Fibroblast of lung (primary cell): ENCODE data around the gene MGAT4C. TPM values are rescaled to one million over a fixed set of nuclear protein-coding genes. Genes with fewer than 3 reads are reported as not detected.

Source experiments
- DNase-seq, 2 donors: peaks; one replicate each; pipeline versions ENCODE4 v3.0.0 to v3.0.0-alpha.2; 2010; ENCODE audit warnings: low read depth in 2 of 2
- H2AFZ ChIP-seq: 2 replicates; pipeline ENCODE4 v1.5.1; 2012; ENCODE audit warnings: low read length, control low read depth, inconsistent platforms
- H3K27ac ChIP-seq: 2 replicates; pipeline ENCODE4 v1.5.1; 2011; ENCODE audit warnings: low read length, control low read depth; ENCODE audit not compliant: insufficient read depth
- H3K27me3 ChIP-seq: 2 replicates; pipeline ENCODE4 v1.5.1; 2011; ENCODE audit warnings: mild to moderate bottlenecking, low read length; ENCODE audit not compliant: control insufficient read depth, insufficient read depth
- H3K36me3 ChIP-seq: 2 replicates; pipeline ENCODE4 v1.5.1; 2011; ENCODE audit warnings: low read length; ENCODE audit not compliant: control insufficient read depth, insufficient read depth
- H3K4me1 ChIP-seq: 2 replicates; pipeline ENCODE4 v1.5.1; 2011; ENCODE audit warnings: low read length; ENCODE audit not compliant: control insufficient read depth, insufficient read depth; ENCODE audit errors: extremely low read depth
- H3K4me2 ChIP-seq: 2 replicates; pipeline ENCODE4 v1.5.1; 2011; ENCODE audit warnings: low read length, control low read depth; ENCODE audit not compliant: insufficient read depth; ENCODE audit errors: extremely low read depth
- H3K4me3 ChIP-seq, 4 experiments: fragments of 200-600 bp in 1 of 4; sonication (generic) in 1 of 4; replicated peaks in 1 of 4; 2 replicates each; pipeline ENCODE4 v1.5.1; 2011 to 2016; ENCODE audit warnings: low read length in 4 of 4, low read depth in 3 of 4, mild to moderate bottlenecking in 3 of 4, control low read depth in 2 of 4, inconsistent platforms in 1 of 4, mixed read lengths in 1 of 4; ENCODE audit not compliant: insufficient read depth in 1 of 4; ENCODE audit errors: control extremely low read depth in 1 of 4
- H3K79me2 ChIP-seq: 2 replicates; pipeline ENCODE4 v1.5.1; 2012; ENCODE audit warnings: mild to moderate bottlenecking, low read length, inconsistent platforms; ENCODE audit not compliant: control insufficient read depth, insufficient read depth
- H3K9ac ChIP-seq: 2 replicates; pipeline ENCODE4 v1.5.1; 2011; ENCODE audit warnings: mild to moderate bottlenecking, low read length, control low read depth; ENCODE audit not compliant: insufficient read depth
- H3K9me3 ChIP-seq: 2 replicates; pipeline ENCODE4 v1.5.1; 2012; ENCODE audit warnings: low read depth, low read length; ENCODE audit not compliant: control insufficient read depth, insufficient read depth
- H4K20me1 ChIP-seq: 2 replicates; pipeline ENCODE4 v1.5.1; 2011; ENCODE audit warnings: low read length; ENCODE audit not compliant: control insufficient read depth, insufficient read depth; ENCODE audit errors: extremely low read depth
- EZH2 ChIP-seq: IDR thresholded peaks from 2 replicates; pipeline ENCODE4 v1.5.1; 2012; ENCODE audit warnings: low read length, control low read depth, mild to moderate bottlenecking; ENCODE audit errors: missing control alignments
- polyA plus RNA-seq, 2 donors: library from polyadenylated mRNA; depleted of rRNA in 1 of 2; stranded (reverse) in 1 of 2; unstranded in 1 of 2; fragments of >200 nt; gene quantifications; 2 replicates each; pipeline ENCODE4 v1.2.1, GENCODE V29; 2011 to 2012; ENCODE audit warnings: missing spikeins in 1 of 2
- total RNA-seq: library from RNA; depleted of rRNA; stranded (reverse); fragments of >200 nt; gene quantifications from 2 replicates; pipeline ENCODE4 v1.2.1, GENCODE V29; 2014
- TF ChIP-seq, protein P1 (sequence below), 2 donors: IDR thresholded peaks in 1 of 2; conservative IDR thresholded peaks in 1 of 2; 1 replicate in 1 of 2; 2 replicates in 1 of 2; pipeline ENCODE4 v1.5.1; 2011 to 2012; ENCODE audit warnings: low read length in 2 of 2, control low read depth in 1 of 2, inconsistent platforms in 1 of 2, low read depth in 1 of 2, mild to moderate bottlenecking in 1 of 2

The MGAT4C gene
- total and polyA plus RNA-seq, 2 donors (not counting 1 experiment from before 2014, with no cell fraction given) = not detected

DNA sequence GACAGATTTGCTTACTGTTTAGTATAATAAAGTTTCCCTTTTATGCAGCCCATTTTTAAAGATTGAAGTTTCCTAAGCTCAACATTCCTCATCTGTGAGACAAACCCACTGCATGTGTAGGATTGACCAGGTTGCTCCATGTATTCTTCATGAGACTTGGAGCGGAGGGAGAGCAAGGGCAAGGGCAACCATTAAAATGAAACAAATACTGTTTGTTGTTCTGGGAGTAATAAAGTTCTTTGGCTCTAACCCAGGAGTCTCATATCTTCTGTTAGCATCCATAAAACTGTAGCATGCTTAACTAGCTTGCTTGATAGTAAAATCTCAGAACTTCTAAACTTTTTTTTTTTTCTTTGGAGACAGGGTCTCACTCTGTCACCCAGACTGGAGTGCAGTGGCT is 307.9 kb downstream of the MGAT4C start:
- H3K9me3 ChIP-seq = no peaks in the 10 kb centered on the region
- H3K4me3 ChIP-seq = no peak overlapping the region
- H3K27ac ChIP-seq = no peak overlapping the region
- no peaks in the 10 kb centered on the region for H3K27me3 ChIP-seq
- TF ChIP-seq, protein P1, sequence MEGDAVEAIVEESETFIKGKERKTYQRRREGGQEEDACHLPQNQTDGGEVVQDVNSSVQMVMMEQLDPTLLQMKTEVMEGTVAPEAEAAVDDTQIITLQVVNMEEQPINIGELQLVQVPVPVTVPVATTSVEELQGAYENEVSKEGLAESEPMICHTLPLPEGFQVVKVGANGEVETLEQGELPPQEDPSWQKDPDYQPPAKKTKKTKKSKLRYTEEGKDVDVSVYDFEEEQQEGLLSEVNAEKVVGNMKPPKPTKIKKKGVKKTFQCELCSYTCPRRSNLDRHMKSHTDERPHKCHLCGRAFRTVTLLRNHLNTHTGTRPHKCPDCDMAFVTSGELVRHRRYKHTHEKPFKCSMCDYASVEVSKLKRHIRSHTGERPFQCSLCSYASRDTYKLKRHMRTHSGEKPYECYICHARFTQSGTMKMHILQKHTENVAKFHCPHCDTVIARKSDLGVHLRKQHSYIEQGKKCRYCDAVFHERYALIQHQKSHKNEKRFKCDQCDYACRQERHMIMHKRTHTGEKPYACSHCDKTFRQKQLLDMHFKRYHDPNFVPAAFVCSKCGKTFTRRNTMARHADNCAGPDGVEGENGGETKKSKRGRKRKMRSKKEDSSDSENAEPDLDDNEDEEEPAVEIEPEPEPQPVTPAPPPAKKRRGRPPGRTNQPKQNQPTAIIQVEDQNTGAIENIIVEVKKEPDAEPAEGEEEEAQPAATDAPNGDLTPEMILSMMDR (conservative IDR thresholded peaks at IDR 0.05 in 1 of 2, IDR thresholded peaks at IDR 0.05 in 1 of 2; ENCODE audit: low read depth in 1 of 2, low read length in 2 of 2) = no peak
- no peak for TF ChIP-seq EZH2
- H3K36me3 ChIP-seq = no peaks in the 10 kb centered on the region
- no peaks in the 10 kb centered on the region for H4K20me1 ChIP-seq
- H3K4me1 ChIP-seq = no peaks in the 10 kb centered on the region
- H3K4me2 ChIP-seq = no peak overlapping the region
- no peak overlapping the region for H2AFZ ChIP-seq
- no peaks in the 10 kb centered on the region for H3K79me2 ChIP-seq
- H3K9ac ChIP-seq = no peak overlapping the region
- DNase-seq = no peak

DNA sequence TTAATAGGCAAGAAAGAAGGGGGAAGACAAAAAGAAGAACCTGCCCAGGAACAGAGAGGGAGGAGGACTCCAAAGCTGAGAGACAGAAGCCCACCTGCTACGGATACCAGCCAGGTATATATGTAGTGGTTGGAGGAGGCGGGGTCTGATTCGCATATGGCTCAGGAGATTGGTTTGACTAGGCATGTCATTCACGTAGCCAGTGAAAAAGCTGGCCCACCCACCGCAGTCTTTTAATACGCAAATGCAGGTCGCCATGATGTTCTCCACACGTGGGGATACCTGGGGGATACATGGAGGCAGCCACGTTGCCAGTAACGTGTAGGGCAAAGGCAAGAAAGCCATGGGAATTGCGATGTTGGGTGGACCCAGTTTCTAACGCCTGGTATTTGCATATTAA is 308.9 kb downstream of the MGAT4C start:
- TF ChIP-seq, protein P1 (conservative IDR thresholded peaks at IDR 0.05 in 1 of 2, IDR thresholded peaks at IDR 0.05 in 1 of 2; ENCODE audit: low read depth in 1 of 2, low read length in 2 of 2) = no peak
- TF ChIP-seq EZH2 = no peak
- no peaks in the 10 kb centered on the region for H3K27me3 ChIP-seq
- no peak overlapping the region for H2AFZ ChIP-seq
- no peak overlapping the region for H3K4me3 ChIP-seq
- H3K9me3 ChIP-seq = no peaks in the 10 kb centered on the region
- DNase-seq = no peak
- no peaks in the 10 kb centered on the region for H3K4me1 ChIP-seq
- no peak overlapping the region for H3K9ac ChIP-seq
- H3K79me2 ChIP-seq = no peaks in the 10 kb centered on the region
- no peak overlapping the region for H3K27ac ChIP-seq
- H3K4me2 ChIP-seq = no peak overlapping the region
- no peaks in the 10 kb centered on the region for H4K20me1 ChIP-seq
- no peaks in the 10 kb centered on the region for H3K36me3 ChIP-seq

DNA sequence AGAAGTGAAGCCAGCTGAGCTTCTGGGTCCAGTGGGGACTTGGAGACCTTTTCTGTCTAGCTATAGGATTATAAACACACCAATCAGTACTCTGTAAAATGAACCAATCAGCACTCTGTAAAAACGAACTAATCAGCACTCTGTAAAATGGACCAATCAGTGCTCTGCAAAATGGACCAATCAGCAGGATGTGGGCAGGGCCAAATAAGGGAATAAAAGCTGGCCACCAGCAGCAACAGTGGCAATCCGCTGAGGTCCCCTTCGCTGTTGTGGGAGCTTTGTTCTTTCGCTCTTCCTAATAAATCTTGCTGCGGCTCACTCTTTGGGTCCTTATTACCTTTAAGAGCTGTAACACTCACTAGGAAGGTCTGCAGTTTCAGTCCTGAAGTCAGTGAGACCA is 309.8 kb downstream of the MGAT4C start:
- Histone ChIP-seq H3K9ac (no peak overlapping the region), H3K4me2 (no peak overlapping the region), H4K20me1 (no peaks in the 10 kb centered on the region), H3K4me1 (no peaks in the 10 kb centered on the region), H3K36me3 (no peaks in the 10 kb centered on the region), H3K9me3 (no peaks in the 10 kb centered on the region), H2AFZ (no peak overlapping the region), H3K27me3 (no peaks in the 10 kb centered on the region), H3K27ac (no peak overlapping the region), H3K79me2 (no peaks in the 10 kb centered on the region), H3K4me3 (no peak overlapping the region)
- DNase-seq = no peak
- no peak for TF ChIP-seq EZH2
- TF ChIP-seq, protein P1 (conservative IDR thresholded peaks at IDR 0.05 in 1 of 2, IDR thresholded peaks at IDR 0.05 in 1 of 2; ENCODE audit: low read depth in 1 of 2, low read length in 2 of 2) = no peak
